NCI-H345 (cell line): ENCODE data around the gene IRF9.

Source experiments
- DNase-seq: peaks from one replicate; lab custom pipeline; 2025; lab: John Stamatoyannopoulos, UW

The IRF9 gene, protein sequence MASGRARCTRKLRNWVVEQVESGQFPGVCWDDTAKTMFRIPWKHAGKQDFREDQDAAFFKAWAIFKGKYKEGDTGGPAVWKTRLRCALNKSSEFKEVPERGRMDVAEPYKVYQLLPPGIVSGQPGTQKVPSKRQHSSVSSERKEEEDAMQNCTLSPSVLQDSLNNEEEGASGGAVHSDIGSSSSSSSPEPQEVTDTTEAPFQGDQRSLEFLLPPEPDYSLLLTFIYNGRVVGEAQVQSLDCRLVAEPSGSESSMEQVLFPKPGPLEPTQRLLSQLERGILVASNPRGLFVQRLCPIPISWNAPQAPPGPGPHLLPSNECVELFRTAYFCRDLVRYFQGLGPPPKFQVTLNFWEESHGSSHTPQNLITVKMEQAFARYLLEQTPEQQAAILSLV

GRCh38 chr14:24160850-24161804 lies at the start of gene IRF9:
IRF9 (plus strand) TSS chr14:24161265; CDS start chr14:24162145, 880 bp downstream.
- DNase-seq = peak; percentile 96

DNA sequence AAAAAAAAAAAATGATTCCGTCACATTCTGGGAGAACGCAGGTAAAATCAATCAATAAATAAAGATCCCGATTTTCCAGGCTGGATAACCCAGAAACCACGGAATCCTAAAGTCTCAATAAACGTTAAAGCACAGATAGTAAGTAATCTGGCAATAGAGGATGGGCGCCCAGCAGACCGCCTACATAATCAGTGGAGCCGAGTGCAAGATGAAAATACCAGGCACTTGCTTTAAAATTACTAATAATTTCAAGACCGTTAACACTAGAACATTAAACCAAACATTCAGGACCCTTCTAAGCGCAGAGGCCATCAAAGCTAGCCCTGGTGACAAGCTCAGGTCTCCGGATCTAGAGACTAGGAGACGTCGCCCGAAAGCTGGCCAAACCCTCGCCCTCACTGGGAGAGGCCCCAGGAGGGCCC lies 47.7 kb upstream of the IRF9 start:
- DNase-seq = no peak

DNA sequence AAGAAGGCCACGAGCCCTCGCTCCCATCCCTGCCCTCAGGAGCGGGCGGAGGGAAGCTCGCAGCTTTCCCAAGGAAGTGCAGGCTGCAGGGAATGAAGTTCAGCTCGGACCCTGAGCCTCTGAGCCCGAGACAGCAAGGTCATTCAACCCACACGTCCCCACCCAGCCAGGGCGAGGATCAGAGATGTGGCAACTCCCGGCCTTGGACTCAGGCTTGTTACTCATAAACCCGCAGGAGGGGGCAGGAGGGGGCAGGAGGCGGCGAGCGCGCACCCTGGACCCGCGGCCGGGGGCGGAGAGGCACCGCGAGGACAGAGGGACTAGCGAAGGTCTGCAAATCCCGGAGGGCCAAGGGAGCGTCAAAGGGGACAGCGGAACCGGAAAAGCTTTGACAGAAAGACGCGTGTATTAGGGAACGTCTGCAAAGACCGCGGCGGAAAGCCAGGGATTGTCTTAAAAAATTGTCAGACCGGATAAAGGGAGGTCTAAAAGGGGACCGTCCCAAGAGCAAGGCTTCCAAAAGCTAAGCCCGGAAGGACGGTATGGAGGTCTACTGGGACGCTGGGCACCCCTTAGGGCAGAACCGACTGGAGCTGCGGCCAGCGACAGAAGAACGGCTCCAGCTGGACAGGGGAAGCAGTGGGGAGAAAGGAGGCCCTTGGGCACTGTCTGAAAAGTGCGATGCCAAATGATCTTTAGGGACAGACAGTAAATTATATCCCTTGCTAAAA lies 47.1 kb upstream of the IRF9 start:
- DNase-seq = peak; percentile 82

DNA sequence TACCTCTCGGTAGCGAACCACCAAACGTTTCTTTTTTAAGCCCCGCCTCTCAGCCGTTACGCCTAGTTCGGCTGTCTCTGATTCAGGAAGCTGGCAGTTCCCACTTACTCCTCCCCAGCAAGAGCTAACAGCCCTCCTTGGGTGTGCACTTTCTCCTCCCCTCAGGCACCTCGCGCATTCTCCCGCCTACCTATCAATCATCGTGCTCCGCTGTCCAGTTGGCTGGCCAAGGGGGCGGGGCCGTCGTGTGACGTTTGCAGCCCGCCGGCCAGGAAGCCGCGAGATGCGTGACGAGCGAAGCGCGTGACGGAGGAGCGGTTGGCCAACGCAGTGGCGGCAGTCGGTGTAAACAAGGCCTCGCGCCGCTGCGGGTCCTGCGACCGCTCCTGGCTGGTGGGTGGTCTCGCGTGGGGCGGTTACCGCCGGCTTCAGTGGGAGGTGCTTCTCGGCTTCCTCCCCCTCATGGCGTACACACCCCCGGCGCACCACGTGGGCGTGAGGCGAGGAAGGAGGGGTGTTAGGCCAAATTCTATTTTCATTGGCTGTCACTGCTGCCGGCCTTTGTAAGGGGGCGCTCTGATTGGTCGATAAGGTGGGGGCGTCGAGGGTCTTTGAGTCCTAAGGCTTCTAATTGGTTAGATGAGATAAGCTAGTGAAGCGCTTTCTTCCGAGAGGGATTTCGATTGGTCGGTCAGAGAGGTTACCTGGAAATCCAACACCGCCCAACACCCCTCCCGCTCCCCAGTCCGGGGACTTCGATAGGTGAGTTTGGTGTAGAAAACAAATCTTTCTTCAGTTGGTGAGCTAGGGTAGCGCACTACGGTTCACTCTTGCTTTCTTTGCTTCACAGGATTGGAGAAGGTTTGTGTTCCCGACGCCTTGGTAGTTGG lies 46.3 kb upstream of the IRF9 start, which contains the start of the genes DCAF11 and NRL:
DCAF11 (plus strand) TSS at position 246 of the 890 bp plus-strand sequence. CDS start 818 bp downstream, outside the sequence.
NRL (minus strand) TSS at position 418 of the 890 bp plus-strand sequence. CDS start 32,101 bp downstream, outside the sequence.
- DNase-seq = peak; percentile 100

GRCh38 chr14:24115422-24116127 lies 45.5 kb upstream of the IRF9 start:
- no peak for DNase-seq

GRCh38 chr14:24116128-24116814 lies 44.8 kb upstream of the IRF9 start:
- no peak for DNase-seq

- DNase-seq = no peak
These were observed 43.9 kb upstream of the IRF9 start for GRCh38 chr14:24117179-24117578.

GRCh38 chr14:24119691-24120090 lies 41.4 kb upstream of the IRF9 start:
- DNase-seq = no peak

DNA sequence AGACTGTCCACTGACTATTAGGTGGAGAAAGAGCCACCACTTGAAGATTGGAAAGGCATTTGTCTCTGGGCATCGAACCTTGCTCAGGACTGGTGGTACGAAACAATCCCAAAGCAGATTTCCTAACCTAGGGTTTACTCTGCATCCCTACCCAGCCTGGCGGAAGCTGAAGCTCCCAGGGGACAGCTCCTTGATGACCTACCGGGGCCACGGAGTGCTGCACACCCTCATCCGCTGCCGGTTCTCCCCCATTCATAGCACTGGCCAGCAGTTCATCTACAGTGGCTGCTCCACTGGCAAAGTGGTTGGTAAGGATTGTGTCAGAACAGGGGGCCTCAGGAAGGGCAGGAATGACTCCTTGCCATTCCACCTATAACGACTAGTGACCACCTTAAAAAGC lies 39.9 kb upstream of the IRF9 start:
- DNase-seq = no peak

- no peak for DNase-seq
These were observed 38.6 kb upstream of the IRF9 start for GRCh38 chr14:24122416-24122815.

DNA sequence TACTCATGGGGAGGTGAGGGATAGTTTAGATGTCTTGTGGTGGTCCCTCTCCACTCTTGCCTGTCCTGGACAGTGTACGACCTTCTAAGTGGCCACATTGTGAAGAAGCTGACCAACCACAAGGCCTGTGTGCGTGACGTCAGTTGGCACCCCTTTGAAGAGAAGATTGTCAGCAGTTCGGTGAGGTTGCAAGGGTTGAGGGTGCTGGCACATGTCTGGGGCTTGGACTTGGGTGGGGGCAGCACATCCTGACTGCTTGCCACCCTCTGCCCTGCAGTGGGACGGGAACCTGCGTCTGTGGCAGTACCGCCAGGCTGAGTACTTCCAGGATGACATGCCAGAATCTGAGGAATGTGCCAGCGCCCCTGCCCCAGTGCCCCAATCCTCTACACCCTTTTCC lies 38.2 kb upstream of the IRF9 start:
- no peak for DNase-seq

DNA sequence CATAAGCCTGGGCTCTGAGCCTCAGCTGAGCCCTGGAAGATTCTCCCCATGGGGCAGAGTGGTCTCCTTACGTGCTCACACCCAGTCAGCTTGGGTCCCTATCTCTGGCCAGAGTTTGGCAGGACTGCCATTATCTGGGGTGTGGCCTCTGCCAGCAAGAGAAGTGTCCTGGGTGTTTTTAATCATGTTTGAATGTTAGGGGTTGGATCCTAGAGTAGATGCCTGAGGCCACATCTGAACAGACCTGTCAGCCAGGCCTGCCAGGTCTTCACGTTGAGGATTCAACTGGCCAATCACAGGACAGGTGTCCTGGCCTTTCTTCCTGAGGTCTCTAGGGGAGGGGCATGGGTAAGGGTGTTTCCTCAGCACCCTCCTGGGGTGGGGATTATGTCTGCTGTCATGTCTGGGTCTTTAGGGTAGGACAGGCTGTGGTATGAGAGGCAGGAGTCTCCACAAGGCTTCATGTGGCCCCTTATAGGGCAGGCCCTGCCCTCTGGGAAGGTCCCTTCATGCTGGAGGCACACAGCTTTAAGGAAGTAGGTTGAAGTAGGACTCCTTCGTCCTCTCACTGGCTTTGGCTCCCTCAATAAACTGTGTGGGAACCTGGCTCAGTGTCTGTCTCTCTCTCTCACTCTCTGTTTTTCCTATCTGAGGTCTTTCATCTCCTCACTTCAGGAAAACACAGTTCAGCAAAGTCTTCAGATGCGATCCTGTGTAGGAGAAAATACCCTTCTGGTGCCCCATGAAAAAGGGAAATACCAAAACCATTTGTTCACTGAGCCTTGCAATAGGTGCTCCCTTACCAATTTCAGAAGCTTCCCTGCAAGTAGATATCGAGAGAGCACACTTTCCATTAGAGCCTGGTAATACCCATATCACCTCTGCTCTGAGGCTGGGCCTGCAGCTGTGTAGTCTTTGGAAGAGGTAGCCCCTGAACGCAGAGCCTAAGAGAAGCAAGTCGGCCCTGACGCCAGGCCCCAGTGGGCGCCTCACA lies 37.3 kb upstream of the IRF9 start:
- DNase-seq = no peak

- DNase-seq = no peak
These were observed 34.1 kb upstream of the IRF9 start for GRCh38 chr14:24126939-24127338.

GRCh38 chr14:24127673-24128072 lies 33.4 kb upstream of the IRF9 start:
- DNase-seq = no peak

DNA sequence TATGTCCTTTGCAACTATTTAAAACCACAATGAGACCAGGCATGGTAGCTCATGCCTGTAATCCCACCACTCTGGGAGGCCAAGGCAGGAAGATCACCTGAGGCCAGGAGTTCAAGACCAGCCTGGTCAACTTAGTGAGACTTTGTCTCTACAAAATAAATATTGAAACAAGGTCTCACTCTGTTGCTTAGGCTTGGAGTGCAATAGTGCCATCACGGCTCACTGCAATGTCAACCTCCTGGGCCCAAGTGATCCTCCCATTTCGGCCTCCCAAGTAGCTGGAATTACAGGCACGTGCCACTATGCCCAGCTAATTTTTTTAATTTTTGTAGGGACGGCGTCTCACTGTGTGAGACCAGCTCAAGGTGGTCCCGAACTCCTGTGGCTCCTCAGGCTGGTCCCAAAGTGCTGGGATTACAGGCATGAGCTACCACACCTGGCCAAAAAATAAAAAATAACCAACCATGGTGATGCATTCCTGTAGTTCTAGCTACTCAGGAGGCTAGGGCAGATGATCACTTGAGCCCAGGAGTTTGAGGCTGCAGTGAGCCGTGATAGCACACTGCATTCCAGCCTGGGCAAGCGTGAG lies 31.6 kb upstream of the IRF9 start:
- no peak for DNase-seq

- DNase-seq = no peak
These were observed 30.7 kb upstream of the IRF9 start, which contains the start of gene FITM1 for GRCh38 chr14:24130380-24130716. FITM1 (plus strand) TSS chr14:24130659; CDS start chr14:24131564, 905 bp downstream.

GRCh38 chr14:24130717-24131548 lies 30.1 kb upstream of the IRF9 start:
- DNase-seq = no peak
